ENCODE results near the gene RAB11FIP4. TPM values are rescaled to one million over a fixed set of nuclear protein-coding genes. Genes with fewer than 3 reads are reported as not detected.

RAB11FIP4 gene
- total and polyA plus RNA-seq, 2 of the 13 experiments (the other 11 are each of a cell fraction or from before 2014, with no cell fraction given) = 28.0 to 89.3 TPM

DNA sequence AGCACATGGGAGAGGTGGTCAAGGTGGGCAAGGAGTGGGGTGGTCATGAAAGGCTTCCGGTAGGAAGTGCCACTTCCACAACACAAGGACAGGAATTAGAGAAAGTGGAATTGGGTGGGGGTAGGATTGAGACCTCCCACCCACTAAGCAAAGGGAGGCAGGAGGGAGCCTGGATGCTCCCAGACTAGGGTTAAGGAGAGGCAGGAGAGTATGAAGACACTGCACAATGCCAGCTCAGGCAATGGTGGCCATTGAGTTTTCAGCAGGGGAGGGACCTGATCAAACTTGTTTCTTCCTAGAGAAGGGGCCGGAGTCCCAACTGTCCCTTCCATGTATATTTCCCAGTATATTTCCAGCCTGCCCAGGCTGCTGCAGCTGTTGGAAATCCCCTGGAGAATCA is 3.1 kb upstream of the RAB11FIP4 start (continued):
- no peak for TF ChIP-seq KAT8 (CRISPR knock-in tag; IDR thresholded peaks at IDR 0.05)
- TF ChIP-seq, protein P1, sequence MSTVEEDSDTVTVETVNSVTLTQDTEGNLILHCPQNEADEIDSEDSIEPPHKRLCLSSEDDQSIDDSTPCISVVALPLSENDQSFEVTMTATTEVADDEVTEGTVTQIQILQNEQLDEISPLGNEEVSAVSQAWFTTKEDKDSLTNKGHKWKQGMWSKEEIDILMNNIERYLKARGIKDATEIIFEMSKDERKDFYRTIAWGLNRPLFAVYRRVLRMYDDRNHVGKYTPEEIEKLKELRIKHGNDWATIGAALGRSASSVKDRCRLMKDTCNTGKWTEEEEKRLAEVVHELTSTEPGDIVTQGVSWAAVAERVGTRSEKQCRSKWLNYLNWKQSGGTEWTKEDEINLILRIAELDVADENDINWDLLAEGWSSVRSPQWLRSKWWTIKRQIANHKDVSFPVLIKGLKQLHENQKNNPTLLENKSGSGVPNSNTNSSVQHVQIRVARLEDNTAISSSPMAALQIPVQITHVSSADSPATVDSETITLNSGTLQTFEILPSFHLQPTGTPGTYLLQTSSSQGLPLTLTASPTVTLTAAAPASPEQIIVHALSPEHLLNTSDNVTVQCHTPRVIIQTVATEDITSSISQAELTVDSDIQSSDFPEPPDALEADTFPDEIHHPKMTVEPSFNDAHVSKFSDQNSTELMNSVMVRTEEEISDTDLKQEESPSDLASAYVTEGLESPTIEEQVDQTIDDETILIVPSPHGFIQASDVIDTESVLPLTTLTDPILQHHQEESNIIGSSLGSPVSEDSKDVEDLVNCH (CRISPR knock-in tag; IDR thresholded peaks at IDR 0.05) = no peak
- TF ChIP-seq JARID2 (CRISPR knock-in tag; IDR thresholded peaks at IDR 0.05; ENCODE audit: insufficient replicate concordance) = no peak
- no peak for TF ChIP-seq ZNF225 (CRISPR knock-in tag; IDR thresholded peaks at IDR 0.05)
- no peak for TF ChIP-seq ZIK1 (CRISPR knock-in tag; IDR thresholded peaks at IDR 0.05; ENCODE audit: borderline replicate concordance, low read depth)
- no peak for TF ChIP-seq ONECUT2 (CRISPR knock-in tag; IDR thresholded peaks at IDR 0.05)
- no peak for TF ChIP-seq ATF7-NPFF (CRISPR knock-in tag; IDR thresholded peaks at IDR 0.05; ENCODE audit: low read depth)
- TF ChIP-seq, protein P2, sequence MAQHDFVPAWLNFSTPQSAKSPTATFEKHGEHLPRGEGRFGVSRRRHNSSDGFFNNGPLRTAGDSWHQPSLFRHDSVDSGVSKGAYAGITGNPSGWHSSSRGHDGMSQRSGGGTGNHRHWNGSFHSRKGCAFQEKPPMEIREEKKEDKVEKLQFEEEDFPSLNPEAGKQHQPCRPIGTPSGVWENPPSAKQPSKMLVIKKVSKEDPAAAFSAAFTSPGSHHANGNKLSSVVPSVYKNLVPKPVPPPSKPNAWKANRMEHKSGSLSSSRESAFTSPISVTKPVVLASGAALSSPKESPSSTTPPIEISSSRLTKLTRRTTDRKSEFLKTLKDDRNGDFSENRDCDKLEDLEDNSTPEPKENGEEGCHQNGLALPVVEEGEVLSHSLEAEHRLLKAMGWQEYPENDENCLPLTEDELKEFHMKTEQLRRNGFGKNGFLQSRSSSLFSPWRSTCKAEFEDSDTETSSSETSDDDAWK (CRISPR knock-in tag; IDR thresholded peaks at IDR 0.05) = no peak

Data from HepG2 (cell line).